Hepatic stellate cell (primary cell): ENCODE measurements around the gene PIGK.
"Not testable (repeated sequence)": the region's sequence is repeated elsewhere in the genome, so short reads cannot be mapped to it uniquely, and the experiment has no call there.

Experiments
- DNase-seq: peaks from one replicate; pipeline ENCODE4 v3.0.0; 2011; ENCODE audit warnings: low spot score

The PIGK gene

GRCh38 chr1:77219166-77219887, at the start of gene PIGK:
Gene PIGK, minus strand, starts transcription at chr1:77219430. Its CDS starts 28 bp downstream, at chr1:77219402.
- peak; percentile 58 for DNase-seq

GRCh38 chr1:77267035-77267434, 47.8 kb upstream of the PIGK start:
- DNase-seq, result no peak

GRCh38 chr1:77265180-77265579, 46.0 kb upstream of the PIGK start:
- DNase-seq, result no peak

- DNase-seq, result no peak
These were observed 44.5 kb upstream of the PIGK start for GRCh38 chr1:77263708-77264107.

GRCh38 chr1:77253211-77253610, 34.0 kb upstream of the PIGK start:
- no peak for DNase-seq

GRCh38 chr1:77250126-77250525, 30.9 kb upstream of the PIGK start:
- no peak for DNase-seq

GRCh38 chr1:77245830-77246229, 26.6 kb upstream of the PIGK start:
- no peak for DNase-seq

GRCh38 chr1:77239311-77239710, 20.1 kb upstream of the PIGK start:
- DNase-seq, result no peak

- no peak for DNase-seq
These were observed 19.2 kb upstream of the PIGK start for GRCh38 chr1:77238462-77238861.

- no peak for DNase-seq
These were observed 15.7 kb upstream of the PIGK start for GRCh38 chr1:77234943-77235342.

GRCh38 chr1:77234096-77234495, 14.9 kb upstream of the PIGK start:
- no peak for DNase-seq

GRCh38 chr1:77232829-77233228, 13.6 kb upstream of the PIGK start:
- DNase-seq, result no peak

- no peak for DNase-seq
These were observed 10.8 kb upstream of the PIGK start for GRCh38 chr1:77230051-77230450.

GRCh38 chr1:77228836-77229235, 9.6 kb upstream of the PIGK start:
- DNase-seq, result no peak

GRCh38 chr1:77227381-77227780, 8.2 kb upstream of the PIGK start:
- DNase-seq, result no peak

- no peak for DNase-seq
These were observed 3.3 kb upstream of the PIGK start for GRCh38 chr1:77222496-77222895.

- no peak for DNase-seq
These were observed 1.6 kb upstream of the PIGK start for GRCh38 chr1:77220687-77221463.

- no peak for DNase-seq
These were observed 609 bp downstream of the PIGK start for GRCh38 chr1:77218477-77219165.

- DNase-seq, result not testable (repeated sequence)
These were observed 15.2 kb downstream of the PIGK start for GRCh38 chr1:77204043-77204442.

- DNase-seq, result no peak
These were observed 16.5 kb downstream of the PIGK start for GRCh38 chr1:77202751-77203150.

- no peak for DNase-seq
These were observed 18.4 kb downstream of the PIGK start for GRCh38 chr1:77200806-77201205.

GRCh38 chr1:77200293-77200692, 18.9 kb downstream of the PIGK start:
- no peak for DNase-seq

- no peak for DNase-seq
These were observed 21.9 kb downstream of the PIGK start for GRCh38 chr1:77197351-77197750.
